ENCODE results near the gene PAX6.

- TF ChIP-seq JUND (CRISPR knock-in tag; IDR thresholded peaks at IDR 0.05) (no peak), MIER3 (CRISPR knock-in tag; IDR thresholded peaks at IDR 0.05; ENCODE audit: borderline replicate concordance) (no peak), NR2F1 (CRISPR knock-in tag; IDR thresholded peaks at IDR 0.05) (no peak), BRD4 (CRISPR knock-in tag; IDR thresholded peaks at IDR 0.05) (no peak), GMEB2 (CRISPR knock-in tag; IDR thresholded peaks at IDR 0.05; ENCODE audit: low read depth) (no peak), ZBTB26 (CRISPR knock-in tag; IDR thresholded peaks at IDR 0.05; ENCODE audit: borderline replicate concordance) (no peak), MAX (IDR thresholded peaks at IDR 0.05) (no peak), SALL2 (CRISPR knock-in tag; IDR thresholded peaks at IDR 0.05) (no peak), PRDM10 (CRISPR knock-in tag; IDR thresholded peaks at IDR 0.05; ENCODE audit: low read depth) (no peak), KLF16 (CRISPR knock-in tag; IDR thresholded peaks at IDR 0.05) (no peak)
- TF ChIP-seq, protein P1, sequence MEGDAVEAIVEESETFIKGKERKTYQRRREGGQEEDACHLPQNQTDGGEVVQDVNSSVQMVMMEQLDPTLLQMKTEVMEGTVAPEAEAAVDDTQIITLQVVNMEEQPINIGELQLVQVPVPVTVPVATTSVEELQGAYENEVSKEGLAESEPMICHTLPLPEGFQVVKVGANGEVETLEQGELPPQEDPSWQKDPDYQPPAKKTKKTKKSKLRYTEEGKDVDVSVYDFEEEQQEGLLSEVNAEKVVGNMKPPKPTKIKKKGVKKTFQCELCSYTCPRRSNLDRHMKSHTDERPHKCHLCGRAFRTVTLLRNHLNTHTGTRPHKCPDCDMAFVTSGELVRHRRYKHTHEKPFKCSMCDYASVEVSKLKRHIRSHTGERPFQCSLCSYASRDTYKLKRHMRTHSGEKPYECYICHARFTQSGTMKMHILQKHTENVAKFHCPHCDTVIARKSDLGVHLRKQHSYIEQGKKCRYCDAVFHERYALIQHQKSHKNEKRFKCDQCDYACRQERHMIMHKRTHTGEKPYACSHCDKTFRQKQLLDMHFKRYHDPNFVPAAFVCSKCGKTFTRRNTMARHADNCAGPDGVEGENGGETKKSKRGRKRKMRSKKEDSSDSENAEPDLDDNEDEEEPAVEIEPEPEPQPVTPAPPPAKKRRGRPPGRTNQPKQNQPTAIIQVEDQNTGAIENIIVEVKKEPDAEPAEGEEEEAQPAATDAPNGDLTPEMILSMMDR (CRISPR knock-in tag; IDR thresholded peaks at IDR 0.05): no peak
- TF ChIP-seq, protein P2, sequence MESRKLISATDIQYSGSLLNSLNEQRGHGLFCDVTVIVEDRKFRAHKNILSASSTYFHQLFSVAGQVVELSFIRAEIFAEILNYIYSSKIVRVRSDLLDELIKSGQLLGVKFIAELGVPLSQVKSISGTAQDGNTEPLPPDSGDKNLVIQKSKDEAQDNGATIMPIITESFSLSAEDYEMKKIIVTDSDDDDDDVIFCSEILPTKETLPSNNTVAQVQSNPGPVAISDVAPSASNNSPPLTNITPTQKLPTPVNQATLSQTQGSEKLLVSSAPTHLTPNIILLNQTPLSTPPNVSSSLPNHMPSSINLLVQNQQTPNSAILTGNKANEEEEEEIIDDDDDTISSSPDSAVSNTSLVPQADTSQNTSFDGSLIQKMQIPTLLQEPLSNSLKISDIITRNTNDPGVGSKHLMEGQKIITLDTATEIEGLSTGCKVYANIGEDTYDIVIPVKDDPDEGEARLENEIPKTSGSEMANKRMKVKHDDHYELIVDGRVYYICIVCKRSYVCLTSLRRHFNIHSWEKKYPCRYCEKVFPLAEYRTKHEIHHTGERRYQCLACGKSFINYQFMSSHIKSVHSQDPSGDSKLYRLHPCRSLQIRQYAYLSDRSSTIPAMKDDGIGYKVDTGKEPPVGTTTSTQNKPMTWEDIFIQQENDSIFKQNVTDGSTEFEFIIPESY (CRISPR knock-in tag; IDR thresholded peaks at IDR 0.05): no peak
Observed at GRCh38 chr11:31807799-31808667, 3.1 kb downstream of the PAX6 start.
